ENCODE data around the gene CACNG5.

Gene CACNG5

GRCh38 chr17:66834919-66835454 lies at the start of gene CACNG5:
TSS of gene CACNG5 (plus strand) at chr17:66835117. CDS start at chr17:66877333, 42,216 bp downstream.
- no peak for DNase-seq

- DNase-seq, result no peak
Observed at GRCh38 chr17:66786107-66786506, 48.8 kb upstream of the CACNG5 start.

GRCh38 chr17:66787914-66788313 lies 47.0 kb upstream of the CACNG5 start:
- DNase-seq, result no peak

GRCh38 chr17:66789093-66789492 lies 45.8 kb upstream of the CACNG5 start:
- no peak for DNase-seq

GRCh38 chr17:66789961-66790437 lies 44.9 kb upstream of the CACNG5 start:
- DNase-seq, result no peak

- no peak for DNase-seq
Observed at GRCh38 chr17:66790501-66791061, 44.3 kb upstream of the CACNG5 start.

GRCh38 chr17:66791347-66791746 lies 43.6 kb upstream of the CACNG5 start:
- DNase-seq, result no peak

- no peak for DNase-seq
Observed at GRCh38 chr17:66793814-66794213, 41.1 kb upstream of the CACNG5 start.

- no peak for DNase-seq
Observed at GRCh38 chr17:66795486-66795885, 39.4 kb upstream of the CACNG5 start.

- no peak for DNase-seq
Observed at GRCh38 chr17:66799849-66800537, 34.9 kb upstream of the CACNG5 start.

GRCh38 chr17:66803474-66803951 lies 31.4 kb upstream of the CACNG5 start:
- DNase-seq, result no peak

GRCh38 chr17:66805567-66805966 lies 29.4 kb upstream of the CACNG5 start:
- no peak for DNase-seq

- DNase-seq, result no peak
Observed at GRCh38 chr17:66807182-66807581, 27.7 kb upstream of the CACNG5 start.

- DNase-seq, result no peak
Observed at GRCh38 chr17:66809408-66809807, 25.5 kb upstream of the CACNG5 start.

- DNase-seq, result no peak
Observed at GRCh38 chr17:66810951-66811682, 23.8 kb upstream of the CACNG5 start.

- no peak for DNase-seq
Observed at GRCh38 chr17:66811683-66812054, 23.2 kb upstream of the CACNG5 start.

GRCh38 chr17:66812571-66812970 lies 22.3 kb upstream of the CACNG5 start:
- DNase-seq, result no peak

- no peak for DNase-seq
Observed at GRCh38 chr17:66813296-66813695, 21.6 kb upstream of the CACNG5 start.

- DNase-seq, result no peak
Observed at GRCh38 chr17:66814026-66814425, 20.9 kb upstream of the CACNG5 start.

- DNase-seq, result no peak
Observed at GRCh38 chr17:66814570-66814969, 20.3 kb upstream of the CACNG5 start.

- DNase-seq, result no peak
Observed at GRCh38 chr17:66817750-66818149, 17.2 kb upstream of the CACNG5 start.

- no peak for DNase-seq
Observed at GRCh38 chr17:66819466-66819865, 15.5 kb upstream of the CACNG5 start.

- no peak for DNase-seq
Observed at GRCh38 chr17:66822009-66822408, 12.9 kb upstream of the CACNG5 start.

GRCh38 chr17:66826856-66827255 lies 8.1 kb upstream of the CACNG5 start:
- DNase-seq, result no peak
